ENCODE data around the gene PPP6R2.

DNA sequence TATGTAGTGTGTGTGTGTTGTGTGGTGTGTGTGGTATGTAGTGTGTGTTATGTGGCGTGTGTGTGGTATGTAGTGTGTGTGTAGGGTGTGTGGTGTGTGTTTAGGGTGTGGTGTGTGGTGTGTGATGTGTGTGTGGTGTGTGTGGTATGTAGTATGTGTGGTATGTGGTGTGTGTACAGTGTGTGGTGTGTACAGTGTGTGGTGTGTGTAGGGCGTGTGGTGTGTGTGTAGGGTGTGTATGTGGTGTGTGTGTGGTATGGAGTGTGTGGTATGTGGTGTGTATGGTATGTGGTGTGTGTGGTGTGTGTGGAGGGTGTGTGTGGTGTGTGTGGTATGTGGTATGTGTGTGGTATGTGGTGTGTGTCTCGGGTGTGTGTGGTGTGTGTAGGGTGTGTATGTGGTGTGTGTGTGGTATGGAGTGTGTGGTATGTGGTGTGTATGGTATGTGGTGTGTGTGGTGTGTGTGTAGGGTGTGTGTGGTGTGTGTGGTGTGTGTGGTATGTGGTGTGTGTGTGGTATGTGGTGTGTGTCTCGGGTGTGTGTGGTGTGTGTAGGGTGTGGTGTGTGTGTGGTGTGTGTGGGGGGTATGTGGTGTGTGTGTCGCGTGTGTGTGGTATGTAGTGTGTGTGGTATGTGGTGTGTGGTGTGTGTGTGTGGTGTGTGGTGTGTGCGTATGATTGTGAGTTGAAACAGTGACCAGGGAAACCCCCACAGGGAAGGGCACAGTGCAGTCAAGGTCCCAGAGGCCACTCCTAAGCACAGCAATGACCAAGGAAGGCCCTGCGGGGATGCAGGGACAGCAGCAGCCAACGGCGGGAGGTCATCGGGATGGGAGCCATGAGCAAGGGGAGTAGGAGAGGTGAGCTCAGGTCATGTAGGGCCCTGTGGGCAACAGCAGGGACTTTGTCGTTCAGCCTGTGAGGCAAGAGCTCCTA, 2.9 kb upstream of the PPP6R2 start:
- TF ChIP-seq NCOA2 (IDR thresholded peaks at IDR 0.05; ENCODE audit: partially characterized antibody in 2 of 2) (no peak), POLR2A (conservative IDR thresholded peaks at IDR 0.05) (no peak), CBX8 (IDR thresholded peaks at IDR 0.05; ENCODE audit: borderline replicate concordance, extremely low read depth, low read depth, low read length, poor library complexity, severe bottlenecking) (no peak), CREB1 (IDR thresholded peaks at IDR 0.05) (no peak), CREB1 (CRISPR knock-in tag; IDR thresholded peaks at IDR 0.05) (no peak), ZFP36 (IDR thresholded peaks at IDR 0.05; ENCODE audit: low read depth, low read length, partially characterized antibody) (no peak), CTCF (IDR thresholded peaks at IDR 0.05 in 2 of 3, conservative IDR thresholded peaks at IDR 0.05 in 1 of 3; ENCODE audit: insufficient read depth in 2 of 3, low read depth in 1 of 3, low read length in 3 of 3) (no peak)
- TF ChIP-seq, protein P1, sequence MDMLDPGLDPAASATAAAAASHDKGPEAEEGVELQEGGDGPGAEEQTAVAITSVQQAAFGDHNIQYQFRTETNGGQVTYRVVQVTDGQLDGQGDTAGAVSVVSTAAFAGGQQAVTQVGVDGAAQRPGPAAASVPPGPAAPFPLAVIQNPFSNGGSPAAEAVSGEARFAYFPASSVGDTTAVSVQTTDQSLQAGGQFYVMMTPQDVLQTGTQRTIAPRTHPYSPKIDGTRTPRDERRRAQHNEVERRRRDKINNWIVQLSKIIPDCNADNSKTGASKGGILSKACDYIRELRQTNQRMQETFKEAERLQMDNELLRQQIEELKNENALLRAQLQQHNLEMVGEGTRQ (CRISPR knock-in tag; IDR thresholded peaks at IDR 0.05) = no peak
